Stimulated activated CD4-positive, alpha-beta T cell treated with anti-CD3 and anti-CD28 coated beads, TNF-alpha, amount 100 ng/mL, for 4 hours (primary cell): ENCODE measurements around the gene KERA.

Experiments used
- DNase-seq, 3 experiments: peaks; one replicate each; pipeline ENCODE4 v3.0.0-alpha.2; 2020; ENCODE audit warnings: low read depth in 3 of 3

KERA gene

DNA sequence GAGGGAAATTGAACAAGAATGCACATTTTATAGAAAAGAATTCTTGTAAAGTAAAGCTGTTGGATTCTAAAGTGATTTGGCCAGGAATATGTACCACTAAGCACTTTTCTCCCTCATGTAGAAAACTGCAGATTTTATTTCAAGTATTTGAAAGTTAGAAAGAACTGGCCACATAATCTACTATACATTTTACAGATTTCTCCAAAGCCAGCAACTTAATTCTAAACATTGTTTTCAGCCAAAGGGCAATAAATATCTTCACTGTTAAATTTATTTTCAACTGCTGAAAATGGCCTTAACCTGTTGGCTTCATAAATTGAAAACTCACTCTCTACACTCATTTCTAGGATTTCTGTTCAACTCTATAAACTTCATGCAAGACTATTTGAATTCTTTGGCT lies 15.6 kb upstream of the KERA start:
- DNase-seq, result no peak

- DNase-seq, result no peak
Observed at GRCh38 chr12:91072931-91073330, 15.1 kb upstream of the KERA start.

GRCh38 chr12:91070936-91071335 lies 13.1 kb upstream of the KERA start:
- DNase-seq, result no peak

GRCh38 chr12:91065396-91065795 lies 7.6 kb upstream of the KERA start:
- DNase-seq, result no peak

DNA sequence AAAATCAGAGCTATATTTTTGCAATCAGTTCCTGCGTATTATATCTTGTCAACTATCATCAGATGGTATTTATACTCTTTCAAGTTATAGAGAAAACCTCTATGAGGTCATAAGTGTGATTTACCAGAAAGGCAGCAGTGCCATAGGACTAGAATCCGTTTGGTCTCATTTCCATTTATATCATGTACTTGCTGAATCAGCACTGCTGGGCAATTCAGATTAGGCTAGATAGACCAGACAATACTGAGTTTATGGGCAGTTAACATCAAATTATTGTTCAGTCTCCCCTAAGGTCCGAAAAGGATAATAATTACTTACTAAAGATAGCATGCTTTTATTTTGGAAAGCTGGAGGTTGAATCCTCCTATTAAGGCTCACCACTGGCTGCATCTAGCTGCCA lies 6.8 kb upstream of the KERA start:
- DNase-seq, result no peak

GRCh38 chr12:91061091-91061490 lies 3.3 kb upstream of the KERA start:
- no peak for DNase-seq

- DNase-seq, result no peak
Observed at GRCh38 chr12:91059211-91059610, 1.4 kb upstream of the KERA start.

- no peak for DNase-seq
Observed at GRCh38 chr12:91058786-91059185, 962 bp upstream of the KERA start.

DNA sequence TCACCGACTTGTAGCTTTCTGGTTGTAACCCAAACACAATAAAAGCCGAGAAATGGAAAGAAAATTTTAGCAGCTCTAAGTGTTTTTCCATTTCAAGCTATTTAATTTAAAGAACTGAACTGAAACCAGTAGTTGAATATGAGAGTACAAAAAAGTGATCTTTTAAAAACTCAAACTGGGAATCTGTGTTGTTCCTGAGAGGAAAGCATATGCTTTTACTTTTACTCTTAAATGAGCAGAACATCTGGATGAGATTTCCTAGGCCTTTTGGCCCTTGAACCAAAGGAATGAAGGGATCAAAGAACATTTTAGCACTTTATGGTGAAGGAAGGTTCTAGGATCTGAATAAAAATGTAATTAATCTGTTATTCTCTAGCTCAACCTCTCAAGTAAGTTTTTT lies 1.3 kb downstream of the KERA start:
- no peak for DNase-seq

DNA sequence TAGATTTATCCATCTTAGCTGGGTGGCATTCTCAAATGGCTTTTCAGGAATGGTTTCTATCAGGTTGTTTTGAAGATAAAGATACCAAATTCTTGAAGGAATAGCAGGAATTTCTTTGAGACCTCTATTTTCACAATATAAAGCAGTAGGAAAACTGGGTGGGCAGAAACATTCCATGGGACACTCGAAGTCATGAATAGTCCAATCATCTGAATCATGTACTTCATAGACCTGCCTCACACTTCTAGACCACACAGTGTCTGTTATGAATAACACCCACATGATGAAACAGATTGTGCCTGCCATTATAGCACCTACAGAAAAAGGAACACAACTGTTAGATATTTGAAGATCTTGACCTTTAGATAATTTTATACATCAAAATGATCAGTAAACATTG lies 1.8 kb downstream of the KERA start:
- DNase-seq, result no peak

GRCh38 chr12:91053951-91054715 lies 3.7 kb downstream of the KERA start:
- no peak for DNase-seq

GRCh38 chr12:91052026-91052425 lies 5.8 kb downstream of the KERA start:
- no peak for DNase-seq

DNA sequence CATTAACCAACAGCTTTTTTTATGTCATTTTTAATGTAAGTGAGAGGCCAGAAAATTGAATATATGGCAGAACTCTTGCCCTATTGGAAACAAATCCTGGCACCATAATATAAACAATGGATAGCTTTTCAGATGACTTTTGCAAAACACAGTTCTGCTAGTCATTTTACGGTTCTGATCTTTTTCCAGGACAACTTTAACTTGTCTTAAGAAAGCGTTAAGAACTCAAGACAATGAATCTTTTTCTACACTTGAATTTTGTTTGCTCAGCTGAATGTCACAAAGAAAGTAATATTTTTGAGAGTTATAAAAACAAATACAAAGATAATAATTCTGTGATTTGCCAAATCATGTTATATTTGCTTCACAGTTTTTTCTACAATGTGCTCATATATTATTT lies 13.2 kb downstream of the KERA start:
- no peak for DNase-seq

DNA sequence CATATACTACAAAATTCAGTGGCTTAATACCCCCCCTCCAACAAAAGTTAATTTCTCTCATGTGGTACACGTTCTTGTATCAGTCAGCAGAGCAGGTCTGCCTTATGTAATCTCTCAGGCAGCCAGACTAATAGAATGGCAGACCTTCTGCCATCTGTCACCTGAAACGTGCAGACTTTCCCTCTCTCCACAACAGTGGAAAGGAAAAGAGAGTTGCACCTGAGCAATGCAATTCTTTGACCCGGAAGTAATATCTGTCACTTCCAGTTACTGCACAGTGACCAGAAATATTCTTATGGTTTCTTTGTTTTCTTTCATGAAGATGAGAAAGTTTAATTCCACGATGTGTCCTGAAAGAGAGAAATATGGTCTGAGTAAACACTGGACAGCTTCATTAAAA lies 14.4 kb downstream of the KERA start:
- DNase-seq, result no peak

- no peak for DNase-seq
Observed at GRCh38 chr12:91040096-91040755, 17.6 kb downstream of the KERA start.

DNA sequence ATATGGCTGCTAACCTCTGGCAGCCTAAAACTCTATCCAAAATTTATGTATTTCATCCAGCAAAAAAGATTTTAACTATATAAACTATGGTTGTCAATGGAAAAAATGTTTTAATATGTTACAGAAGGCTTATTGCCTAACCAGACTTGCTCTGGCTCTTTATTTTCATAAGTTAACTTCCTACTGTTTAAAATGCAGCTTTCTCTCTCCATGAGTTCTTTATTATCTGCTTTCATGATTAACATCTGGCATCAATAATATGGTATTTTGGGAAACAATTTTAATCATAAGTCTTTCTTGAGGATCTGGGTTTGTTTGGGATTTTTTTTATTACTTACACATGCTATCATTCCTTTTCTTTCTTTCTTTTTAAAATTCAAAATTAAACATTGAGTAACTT lies 20.5 kb downstream of the KERA start:
- no peak for DNase-seq

- DNase-seq, result no peak
Observed at GRCh38 chr12:91033251-91033650, 24.6 kb downstream of the KERA start.

DNA sequence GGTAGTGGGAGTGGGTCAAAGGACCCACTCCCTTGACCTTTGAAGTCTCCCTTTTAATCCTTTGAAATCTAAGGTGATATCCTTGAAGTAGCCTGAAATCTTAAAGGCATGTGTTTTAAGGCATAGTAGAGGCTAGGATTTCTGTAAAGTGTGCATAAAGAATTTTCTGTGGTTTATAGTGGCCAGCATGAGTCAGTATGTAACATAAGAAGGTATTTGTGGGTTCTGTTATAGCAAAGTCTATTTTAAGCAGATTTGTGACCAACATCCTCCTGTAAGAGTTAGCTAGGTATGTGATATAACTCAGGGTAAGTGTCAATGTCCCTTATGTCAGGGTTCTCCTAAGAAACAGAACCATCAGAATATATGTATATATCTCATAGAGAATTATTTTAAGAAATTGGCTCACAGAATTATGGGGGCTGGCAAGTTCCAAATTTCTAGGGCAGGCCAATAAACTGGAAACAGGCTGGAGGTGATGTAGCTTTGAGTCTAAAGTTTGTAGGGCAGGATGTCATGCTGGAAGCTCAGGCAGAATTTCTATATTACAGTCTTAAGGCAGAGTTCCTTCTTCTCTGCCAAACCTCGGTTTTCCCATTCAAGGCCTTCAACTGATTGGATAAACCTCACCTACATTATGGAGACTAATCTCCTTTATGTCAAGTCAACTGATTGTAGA lies 34.4 kb downstream of the KERA start:
- no peak for DNase-seq

DNA sequence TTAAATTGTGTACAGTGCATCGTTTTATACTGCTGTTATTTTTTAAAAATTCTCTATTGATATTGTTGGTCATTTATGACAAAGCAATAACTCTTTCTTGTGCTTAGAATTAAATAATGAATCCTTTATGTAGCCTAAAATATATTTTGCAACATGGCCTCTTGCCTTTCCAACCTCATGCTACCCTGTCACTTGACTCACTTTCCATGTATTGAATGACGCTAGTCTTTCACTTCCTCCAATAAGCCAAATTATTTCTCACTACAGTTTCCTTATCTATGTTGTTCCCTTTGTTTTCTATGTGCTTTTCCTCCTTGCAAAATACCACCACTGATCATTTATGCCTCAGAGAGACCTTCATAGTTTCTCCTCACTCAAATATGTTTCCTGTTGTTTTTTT lies 36.7 kb downstream of the KERA start:
- no peak for DNase-seq

GRCh38 chr12:91019455-91019854 lies 38.4 kb downstream of the KERA start:
- no peak for DNase-seq

DNA sequence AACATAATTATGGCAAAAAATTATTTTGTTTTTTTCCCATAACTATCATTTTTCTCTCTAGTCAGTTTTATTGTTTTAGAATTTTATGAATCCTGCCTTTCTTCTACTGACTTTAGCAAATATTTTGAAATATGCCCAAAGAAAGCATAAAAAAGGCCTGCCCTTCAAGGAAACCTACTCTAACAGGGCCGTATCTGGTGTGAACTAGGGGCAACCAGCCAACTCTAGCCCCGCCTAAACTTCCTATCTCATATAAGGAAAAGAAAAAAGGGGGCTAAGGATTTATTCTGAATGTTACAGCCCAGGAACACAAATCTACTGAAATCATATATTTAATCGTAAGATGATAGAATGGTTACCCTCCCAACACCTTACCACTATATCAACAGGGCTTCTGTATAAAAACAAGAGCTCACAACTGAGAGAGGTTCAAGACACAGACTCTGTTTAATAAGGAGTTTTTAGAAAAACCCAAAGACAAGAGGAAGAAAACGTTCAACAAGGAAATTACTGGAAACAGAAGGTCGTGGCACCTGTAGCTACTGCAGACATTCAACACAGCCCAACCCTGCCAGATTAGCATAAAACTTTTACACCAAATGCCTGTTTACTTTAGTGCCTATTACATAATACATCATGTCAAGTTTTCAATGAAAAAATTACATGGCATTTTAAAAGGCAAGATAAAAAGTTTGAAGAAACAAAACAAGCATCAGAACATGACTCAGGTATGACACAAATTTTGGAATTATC lies 40.1 kb downstream of the KERA start:
- no peak for DNase-seq

DNA sequence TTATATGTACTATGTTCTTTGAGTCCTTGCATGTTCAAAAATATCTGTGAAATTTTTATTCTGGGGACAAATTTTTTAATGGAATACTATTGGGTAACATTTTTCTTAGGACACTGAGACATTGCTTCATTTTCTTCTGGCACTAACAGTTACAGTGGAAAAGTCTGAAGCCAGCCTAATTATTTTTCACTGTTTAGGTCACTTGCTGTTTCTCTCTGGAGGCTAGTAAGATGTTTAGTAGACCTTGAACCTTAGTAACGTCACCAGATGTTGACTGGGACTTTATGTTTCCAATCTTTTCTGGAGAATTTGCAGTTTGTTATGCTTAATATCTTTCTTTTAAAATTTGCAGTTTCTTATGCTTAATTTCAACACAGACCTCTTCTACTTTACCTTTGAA lies 40.8 kb downstream of the KERA start:
- no peak for DNase-seq
